KOPT-K1 (cell line): ENCODE results near the gene NEK4.

Source experiments
- H3K27ac ChIP-seq: fragments of 200-600 bp; sonication (generic); 2 replicates; pipeline ENCODE4 v1.5.1; 2016; ENCODE audit warnings: antibody characterized with exemption, mild to moderate bottlenecking, low read depth, low read length; ENCODE audit not compliant: poor library complexity, severe bottlenecking
- H3K36me3 ChIP-seq: fragments of 200-600 bp; sonication (generic); 2 replicates; pipeline ENCODE4 v1.5.1; 2017; ENCODE audit warnings: antibody characterized with exemption, mild to moderate bottlenecking, low read length, moderate library complexity; ENCODE audit not compliant: insufficient read depth
- H3K9me3 ChIP-seq: fragments of 200-600 bp; sonication (generic); 2 replicates; pipeline ENCODE4 v1.5.1; 2017; ENCODE audit warnings: antibody characterized with exemption, low read length, mild to moderate bottlenecking; ENCODE audit not compliant: insufficient read depth, poor library complexity, severe bottlenecking

The NEK4 gene

GRCh38 chr3:52712291-52713212, 58.2 kb downstream of the NEK4 start:
- peaks cover 47% of the 10 kb centered on the region for H3K36me3 ChIP-seq
- no peaks in the 10 kb centered on the region for H3K9me3 ChIP-seq
- H3K27ac ChIP-seq: no peak overlapping the region

- Histone ChIP-seq H3K36me3 (peaks cover 47% of the 10 kb centered on the region), H3K9me3 (no peaks in the 10 kb centered on the region), H3K27ac (no peak overlapping the region)
Observed at GRCh38 chr3:52710512-52710911, 60.2 kb downstream of the NEK4 start.

DNA sequence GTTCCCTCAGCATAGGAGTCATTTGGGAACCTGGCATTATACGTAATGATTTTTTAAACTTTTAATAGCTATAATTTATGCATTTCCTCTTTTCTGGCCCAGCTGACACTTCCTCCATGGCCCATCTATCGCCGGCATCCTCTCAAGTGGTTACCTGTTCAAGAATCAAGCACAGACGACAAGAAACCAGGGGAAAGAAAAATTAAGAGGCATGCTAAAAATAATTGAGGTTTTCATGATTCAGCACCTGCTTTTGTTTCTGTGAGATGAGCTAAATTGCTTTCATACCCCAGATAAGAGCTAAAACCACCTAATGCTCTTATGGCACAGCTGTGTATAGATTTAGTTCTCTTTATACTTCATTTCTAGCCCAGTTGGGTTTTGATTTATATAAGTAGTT, 63.2 kb downstream of the NEK4 start:
- Histone ChIP-seq H3K9me3 (no peaks in the 10 kb centered on the region), H3K27ac (no peak overlapping the region), H3K36me3 (peaks cover 44% of the 10 kb centered on the region)

DNA sequence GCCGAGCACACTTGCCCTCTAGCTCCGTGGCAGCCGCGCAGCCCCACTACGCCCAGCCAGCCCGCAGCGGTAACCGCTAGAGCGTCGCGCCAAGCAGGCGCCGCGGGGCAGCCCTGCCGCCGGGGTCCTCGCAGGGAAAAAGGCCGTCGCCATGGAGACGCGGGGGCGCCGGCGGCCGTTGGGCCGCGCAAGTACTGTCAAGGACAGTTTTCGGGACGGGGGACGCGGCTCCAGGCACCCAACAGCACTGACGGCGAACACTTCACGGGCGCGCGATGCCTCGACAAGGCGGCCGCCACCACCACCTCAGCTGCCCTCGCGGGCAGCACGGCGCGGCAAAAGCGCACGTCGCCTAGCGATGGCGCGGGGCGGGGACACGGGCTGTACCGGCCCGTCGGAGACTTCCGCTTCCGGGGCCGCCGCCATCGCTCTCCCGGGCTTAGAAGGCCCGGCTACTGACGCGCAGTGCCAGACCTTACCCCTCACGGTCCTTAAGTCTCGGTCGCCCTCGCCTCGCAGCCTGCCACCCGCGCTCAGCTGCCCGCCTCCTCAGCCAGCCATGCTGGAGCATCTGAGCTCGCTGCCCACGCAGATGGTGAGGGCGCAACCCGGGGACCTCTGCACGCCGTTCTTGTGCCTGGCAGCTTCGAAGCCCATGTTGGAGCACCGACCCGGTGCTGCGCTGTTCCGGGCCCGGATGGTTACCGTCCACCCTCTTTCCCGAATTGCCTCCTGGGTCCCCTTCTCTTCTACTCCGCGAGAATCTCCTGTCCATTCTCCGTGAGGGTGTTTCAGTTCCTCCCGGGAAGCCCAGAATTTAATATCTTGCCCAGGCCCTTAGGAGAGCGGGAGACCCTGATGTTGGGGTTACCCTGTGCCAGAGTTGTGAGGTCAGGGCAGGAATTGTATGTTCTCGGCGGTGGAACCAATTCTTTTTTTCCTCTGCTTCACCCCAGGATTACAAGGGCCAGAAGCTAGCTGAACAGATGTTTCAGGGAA, 64.8 kb downstream of the NEK4 start, which contains the start of the genes GLT8D1 and SPCS1:
GLT8D1 (minus strand) TSS at position 104 of the 999 bp plus-strand sequence. CDS start 5,331 bp downstream, outside the sequence.
SPCS1 (plus strand) TSS at position 419 of the 999 bp plus-strand sequence; CDS start at position 560, 141 bp downstream.
- H3K9me3 ChIP-seq: no peaks in the 10 kb centered on the region
- H3K27ac ChIP-seq: peak within 1 kb of the TSS; percentile 87
- H3K36me3 ChIP-seq: peaks cover 33% of the 10 kb centered on the region

- H3K36me3 ChIP-seq: peaks cover 27% of the 10 kb centered on the region
Observed at GRCh38 chr3:52705438-52705687, 65.4 kb downstream of the NEK4 start.

DNA sequence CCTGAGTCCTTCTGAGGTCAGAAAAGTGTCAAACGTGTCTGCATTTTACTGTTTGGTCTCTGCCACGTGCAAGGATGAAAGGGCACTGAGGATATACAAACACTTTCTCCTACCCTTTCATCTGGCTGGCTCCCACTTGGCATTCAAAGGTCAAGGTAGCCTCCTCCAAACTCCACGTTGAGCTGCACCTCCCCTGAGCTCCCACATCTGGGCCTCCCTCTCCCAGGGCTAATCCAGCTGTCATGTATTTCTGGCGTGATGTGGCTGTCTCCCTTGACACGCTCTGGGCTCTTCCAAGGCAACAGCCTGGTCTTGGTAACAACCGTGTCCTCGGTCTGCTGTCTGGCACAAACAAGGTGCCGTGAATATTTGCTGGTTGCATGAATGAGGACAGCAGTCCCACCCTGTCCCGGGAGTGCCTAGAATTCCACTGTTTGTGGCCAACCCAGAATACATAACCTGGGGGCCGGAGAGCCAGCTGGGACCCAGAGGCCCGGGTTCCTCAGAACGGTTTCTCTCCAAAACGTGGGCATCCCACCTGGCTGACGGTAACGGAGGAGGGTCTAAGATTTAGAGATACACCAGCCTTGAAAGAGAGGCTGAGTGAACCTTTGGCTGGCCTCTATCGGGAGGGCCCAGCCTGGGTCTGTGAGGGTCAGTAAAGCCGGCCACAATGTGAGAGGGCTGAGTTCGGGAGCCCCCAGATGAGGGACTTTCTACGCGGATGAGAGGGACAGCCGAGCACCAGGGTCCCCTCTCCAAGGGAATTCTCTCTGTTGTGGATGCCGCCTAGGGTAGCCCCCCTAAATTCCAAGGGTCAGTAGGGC, 65.9 kb downstream of the NEK4 start:
- Histone ChIP-seq H3K36me3 (peaks cover 26% of the 10 kb centered on the region), H3K27ac (peak overlapping the region; percentile 87), H3K9me3 (no peaks in the 10 kb centered on the region)

More at GRCh38 chr3:52705438-52705687, 65.4 kb downstream of the NEK4 start:
- Histone ChIP-seq H3K27ac (peak overlapping the region; percentile 87), H3K9me3 (no peaks in the 10 kb centered on the region)

DNA sequence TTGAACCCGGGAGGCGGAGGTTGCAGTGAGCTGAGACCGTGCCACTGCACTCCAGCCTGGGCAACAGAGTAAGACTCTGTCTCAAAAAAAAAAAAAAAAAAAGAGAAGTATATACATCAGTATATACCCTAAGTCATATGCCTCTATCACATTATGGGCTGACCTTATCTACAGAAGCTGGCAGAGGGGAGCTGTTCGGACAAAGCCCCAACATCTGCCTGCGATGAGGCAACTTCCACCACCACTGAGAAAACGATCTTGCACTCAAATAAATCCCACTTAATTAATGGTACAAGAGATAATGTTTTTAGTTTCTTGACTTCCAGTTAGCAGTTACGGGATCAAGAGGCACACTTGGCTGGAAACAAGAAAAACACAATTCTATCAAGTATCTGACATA, 67.4 kb downstream of the NEK4 start:
- Histone ChIP-seq H3K36me3 (peaks cover 26% of the 10 kb centered on the region), H3K9me3 (no peaks in the 10 kb centered on the region), H3K27ac (no peak overlapping the region)

GRCh38 chr3:52697632-52697965, 73.1 kb downstream of the NEK4 start:
- no peak overlapping the region for H3K27ac ChIP-seq
- H3K9me3 ChIP-seq: no peaks in the 10 kb centered on the region
- H3K36me3 ChIP-seq: peaks cover 75% of the 10 kb centered on the region

DNA sequence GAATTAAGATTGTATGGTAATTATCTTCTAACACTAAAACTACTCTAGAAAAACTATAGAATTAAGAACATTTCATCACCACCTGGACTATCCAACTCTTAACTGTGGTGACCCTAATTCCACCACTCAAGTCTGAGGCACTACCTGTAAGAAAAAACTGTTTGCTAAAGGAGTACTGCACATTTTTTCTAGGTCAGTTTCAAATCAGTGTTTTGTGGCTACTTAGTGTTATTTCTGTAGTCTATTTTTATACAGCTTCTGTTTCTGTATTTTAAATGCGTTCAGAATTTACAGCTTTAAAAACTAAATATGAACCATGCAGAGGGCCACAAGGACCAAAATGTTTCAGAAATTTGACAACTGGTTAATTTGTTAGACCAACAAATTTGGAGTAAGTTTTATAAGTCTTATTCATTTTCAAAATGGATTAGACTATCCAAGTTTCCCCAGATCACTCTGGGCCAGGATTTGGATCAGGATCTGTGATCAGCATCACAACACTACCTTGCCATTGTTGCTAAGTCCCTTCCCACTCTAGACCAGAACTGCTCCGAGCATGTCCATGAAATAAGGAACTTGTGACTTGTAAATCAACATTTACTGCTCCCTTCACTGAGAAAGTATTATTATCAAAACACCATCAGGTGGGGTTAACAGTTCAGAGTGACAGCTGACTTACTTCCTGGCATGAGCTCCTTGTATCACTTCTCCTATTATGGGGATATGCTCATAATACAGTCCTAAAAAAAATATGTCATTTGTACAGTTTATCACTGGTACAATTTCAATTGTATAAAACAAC, 73.7 kb downstream of the NEK4 start:
- H3K27ac ChIP-seq: no peak overlapping the region
- no peaks in the 10 kb centered on the region for H3K9me3 ChIP-seq
- peaks cover 81% of the 10 kb centered on the region for H3K36me3 ChIP-seq

DNA sequence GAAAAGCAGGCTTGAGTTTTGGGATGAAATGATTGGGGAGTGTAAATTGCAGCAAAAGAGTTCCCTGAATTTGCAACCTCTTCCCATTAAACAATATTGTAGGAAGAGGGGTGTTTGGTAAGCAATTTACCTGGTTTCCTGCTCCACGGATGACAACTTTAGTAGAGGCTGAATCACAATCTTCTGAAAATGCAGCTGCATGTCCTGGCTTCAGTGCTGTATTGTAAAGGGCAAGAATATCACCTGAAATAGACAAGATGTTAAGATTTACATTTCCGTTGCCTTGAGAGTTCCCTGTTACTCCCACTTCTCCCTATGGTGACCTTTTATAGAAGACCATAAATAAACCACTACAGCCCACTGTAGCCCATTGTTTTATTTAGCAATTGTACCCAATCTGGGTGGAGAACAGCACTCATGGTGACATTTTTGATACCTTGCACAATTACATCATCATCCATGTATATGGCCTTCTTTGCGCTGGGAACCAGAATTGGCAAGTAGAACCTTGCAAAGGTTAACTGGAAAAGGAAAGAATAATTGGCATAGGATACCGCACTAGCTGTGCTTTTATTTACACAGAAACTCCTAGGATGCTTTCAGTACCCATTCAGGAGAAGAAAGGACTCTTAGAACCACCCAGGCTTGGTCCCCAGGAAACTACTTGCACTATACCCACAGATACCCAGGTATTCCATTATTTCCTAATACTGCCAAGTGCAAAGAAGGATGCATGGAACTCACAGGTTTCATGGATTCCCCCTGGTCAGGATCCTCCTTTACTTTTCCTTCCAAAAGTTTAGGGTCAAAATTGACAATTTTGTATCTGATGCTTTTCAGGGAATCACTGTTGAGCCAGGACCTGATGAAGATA, 74.7 kb downstream of the NEK4 start:
- no peak overlapping the region for H3K27ac ChIP-seq
- peaks cover 91% of the 10 kb centered on the region for H3K36me3 ChIP-seq
- no peaks in the 10 kb centered on the region for H3K9me3 ChIP-seq

DNA sequence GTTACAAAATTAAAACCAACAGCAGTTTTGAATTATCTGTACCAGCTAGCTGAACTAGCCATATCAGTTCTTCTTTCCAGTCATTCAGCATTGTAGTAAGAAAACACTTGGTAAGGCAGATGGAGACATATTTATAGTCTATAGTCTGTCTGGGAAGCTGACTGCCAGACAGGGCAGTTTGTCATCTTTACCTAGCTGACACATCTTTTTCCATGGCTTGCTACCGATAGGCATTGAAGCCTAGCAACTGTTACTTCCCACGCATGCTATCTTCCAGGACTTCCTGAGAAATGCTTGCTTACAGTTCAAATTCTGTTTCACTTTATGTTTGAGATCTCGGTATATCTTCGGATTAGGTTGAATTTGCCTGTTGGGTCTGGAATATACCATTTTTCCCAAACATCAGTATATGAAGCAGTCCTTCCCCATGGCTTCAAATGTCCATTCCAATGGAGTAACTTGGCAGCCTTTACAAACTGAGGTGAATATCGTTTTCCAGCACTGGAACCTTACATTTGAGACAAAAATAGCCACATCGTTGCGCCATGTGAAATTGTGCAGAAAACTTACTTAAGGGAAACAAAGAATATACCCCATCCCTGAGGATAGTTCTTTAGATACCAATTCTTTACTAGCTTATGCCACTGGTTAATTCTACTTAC, 76.1 kb downstream of the NEK4 start:
- Histone ChIP-seq H3K27ac (no peak overlapping the region), H3K9me3 (no peaks in the 10 kb centered on the region), H3K36me3 (peaks cover 99% of the 10 kb centered on the region)

DNA sequence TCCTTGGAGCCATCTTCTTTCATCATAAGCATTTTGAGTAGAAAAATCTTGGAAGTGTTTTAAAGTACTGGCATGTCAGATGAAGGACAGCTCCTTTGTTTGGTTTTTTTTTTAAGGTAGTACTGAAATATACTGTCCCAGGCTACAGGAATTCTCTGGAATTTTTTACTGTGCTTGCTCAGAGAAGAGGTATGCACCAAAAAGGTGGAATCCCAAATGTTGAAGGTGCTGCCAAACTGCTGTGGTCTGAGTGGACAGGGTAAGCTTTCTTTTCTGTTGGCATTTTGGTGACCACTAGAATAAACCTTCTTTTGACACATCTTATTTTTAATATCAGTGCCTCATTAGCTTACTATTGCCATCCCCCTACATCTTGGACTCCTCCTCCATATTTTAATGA, 77.7 kb downstream of the NEK4 start:
- Histone ChIP-seq H3K27ac (no peak overlapping the region), H3K9me3 (no peaks in the 10 kb centered on the region), H3K36me3 (peaks cover 100% of the 10 kb centered on the region)

DNA sequence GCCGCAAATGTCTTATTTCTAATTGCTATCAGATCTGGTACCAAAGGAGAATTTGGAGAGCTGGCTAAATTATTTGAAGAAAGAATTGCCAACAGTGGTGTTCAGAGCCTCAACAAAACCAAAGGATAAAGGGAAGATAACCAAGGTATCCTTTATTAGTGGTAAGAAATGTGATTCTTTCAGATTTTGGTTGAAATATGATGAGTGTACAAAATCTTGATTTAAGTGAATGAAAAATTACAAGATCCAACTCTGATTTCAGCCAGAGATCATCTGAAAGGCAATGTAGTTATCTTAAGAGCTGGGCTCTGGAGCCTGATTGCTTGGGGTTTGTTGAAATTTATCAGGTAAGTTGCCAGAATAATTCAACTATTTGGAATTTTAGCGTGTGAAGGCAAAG, 80.2 kb downstream of the NEK4 start:
- H3K27ac ChIP-seq: no peak overlapping the region
- no peaks in the 10 kb centered on the region for H3K9me3 ChIP-seq
- peaks cover 91% of the 10 kb centered on the region for H3K36me3 ChIP-seq
